ENCODE results near the gene GPR158. TPM values are rescaled to one million over a fixed set of nuclear protein-coding genes. Genes with fewer than 3 reads are reported as not detected.

The GPR158 gene
- total RNA-seq, 1 experiment from 2014 or later: 2.9 TPM

- ATAC-seq: no peak
- no peak overlapping the region for H3K4me3 ChIP-seq (replicated peaks in 1 of 2; ENCODE audit: low read depth in 1 of 2, low read length in 2 of 2)
- H3K9me2 ChIP-seq (ENCODE audit: insufficient read depth): no peaks in the 10 kb centered on the region
- no peaks in the 10 kb centered on the region for H4K20me1 ChIP-seq (ENCODE audit: insufficient read depth)
- no peak overlapping the region for H3K9ac ChIP-seq (ENCODE audit: low read length)
- H3K27me3 ChIP-seq (ENCODE audit: insufficient read depth, low read length): no peaks in the 10 kb centered on the region
- CTCF ChIA-PET: no interaction called here
- no peak for DNase-seq (ENCODE audit: low read depth, low spot score)
- no peak overlapping the region for H3K27ac ChIP-seq (ENCODE audit: low read depth, low read length)
- H3K36me3 ChIP-seq (ENCODE audit: control insufficient read depth in 1 of 2, insufficient read depth in 2 of 2, low read length in 2 of 2): no peaks in the 10 kb centered on the region
- TF ChIP-seq POLR2A (IDR thresholded peaks at IDR 0.05; ENCODE audit: borderline replicate concordance, extremely low read depth, insufficient read depth, insufficient read length): no peak
- no peak for TF ChIP-seq REST (IDR thresholded peaks at IDR 0.05; ENCODE audit: low read depth)
- TF ChIP-seq FOSL1 (IDR thresholded peaks at IDR 0.05; ENCODE audit: low read depth): no peak
- no peak for TF ChIP-seq EZH2phosphoT487 (IDR thresholded peaks at IDR 0.05; ENCODE audit: borderline replicate concordance)
- no peak for TF ChIP-seq JUND (IDR thresholded peaks at IDR 0.05)
- no peak for TF ChIP-seq SRF (IDR thresholded peaks at IDR 0.05; ENCODE audit: low read depth)
- TF ChIP-seq MAX (IDR thresholded peaks at IDR 0.05): no peak
- no peak for TF ChIP-seq YY1 (IDR thresholded peaks at IDR 0.05; ENCODE audit: extremely low read depth, insufficient replicate concordance, low read depth, low read length)
- no peak for TF ChIP-seq RAD21 (IDR thresholded peaks at IDR 0.05; ENCODE audit: low read depth)
- TF ChIP-seq ZBTB33 (IDR thresholded peaks at IDR 0.05; ENCODE audit: extremely low read depth, insufficient replicate concordance, low read length): no peak
- TF ChIP-seq SP1 (IDR thresholded peaks at IDR 0.05; ENCODE audit: low read depth): no peak
- no peak for TF ChIP-seq ELF1 (IDR thresholded peaks at IDR 0.05; ENCODE audit: borderline replicate concordance, low read depth)
- POLR2A ChIA-PET: no interaction called here
- BruUV-seq (replicated peaks): no TSS peak
- no peak overlapping the region for H2AFZ ChIP-seq (ENCODE audit: low read depth, low read length, poor library complexity, severe bottlenecking)
- H3K9me3 ChIP-seq (ENCODE audit: control insufficient read depth in 1 of 2, insufficient read depth in 1 of 2, low read depth in 1 of 2, low read length in 2 of 2): no peaks in the 10 kb centered on the region
- RAD21 ChIA-PET (ENCODE audit: low non-redundant PET in 1 of 2, low total read pairs in 2 of 2, uncharacterized antibody in 2 of 2, unreplicated experiment in 2 of 2): no interaction called here
- H3K4me1 ChIP-seq (ENCODE audit: control insufficient read depth in 1 of 2, insufficient read depth in 2 of 2, low read length in 2 of 2): no peaks in the 10 kb centered on the region
- intact Hi-C loops (cut with micrococcal nuclease): no loop called here
- no peaks in the 10 kb centered on the region for H3K79me2 ChIP-seq (ENCODE audit: insufficient read depth, low read length)
- H3K4me2 ChIP-seq (ENCODE audit: low read length): no peak overlapping the region
These were observed 377.6 kb downstream of the GPR158 start for GRCh38 chr10:25552283-25552919.
